ENCODE measurements around the gene COL27A1.

DNA sequence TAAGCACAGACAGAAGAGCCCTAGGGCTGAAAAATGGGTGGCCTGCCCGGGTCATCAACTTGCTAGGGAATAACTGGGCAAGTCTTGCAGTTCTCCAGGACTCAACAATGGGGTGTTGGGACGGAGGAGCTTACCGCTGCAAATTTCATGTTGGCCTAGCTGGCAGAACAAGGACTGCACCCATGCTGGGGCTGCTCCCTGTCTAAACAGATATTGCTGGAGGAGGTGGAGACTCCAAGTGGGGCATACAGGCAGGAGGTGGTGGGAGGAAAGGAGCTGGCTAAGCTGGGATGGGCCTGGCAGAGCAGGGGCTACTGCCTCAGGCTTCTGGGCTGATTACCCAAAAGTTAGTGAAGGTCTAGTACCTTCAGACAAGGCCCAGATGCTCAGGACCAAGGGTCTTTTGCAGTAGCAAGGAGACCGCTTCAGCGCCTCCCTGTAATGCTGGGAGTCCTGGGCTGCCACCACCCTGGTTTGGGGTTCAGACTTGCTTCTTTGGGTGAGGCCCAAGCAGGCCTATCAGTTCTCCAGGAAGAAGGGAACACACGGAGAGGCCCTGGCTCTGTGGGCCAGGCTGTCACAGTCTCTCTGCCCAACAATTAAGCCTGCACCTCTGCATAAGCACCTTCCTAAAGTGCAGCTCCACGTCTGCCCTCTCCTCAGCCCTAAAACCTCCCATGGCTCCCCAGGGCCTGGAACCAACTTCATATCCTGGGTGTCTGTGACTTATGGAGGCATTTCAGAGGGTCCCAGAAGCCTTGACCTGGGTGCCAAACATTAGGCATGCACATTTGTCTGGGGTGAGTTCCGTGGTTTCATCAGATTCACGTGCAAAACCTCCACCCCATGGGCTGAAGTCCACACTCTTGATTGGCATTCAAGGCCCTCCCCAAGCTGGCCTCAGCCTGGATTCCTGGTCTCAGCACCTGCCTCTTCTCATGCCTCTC is 32.0 kb upstream of the COL27A1 start:
- TF ChIP-seq EZH2phosphoT487 (IDR thresholded peaks at IDR 0.05; ENCODE audit: borderline replicate concordance, low read depth, low read length), result no peak
- TF ChIP-seq, protein P1, sequence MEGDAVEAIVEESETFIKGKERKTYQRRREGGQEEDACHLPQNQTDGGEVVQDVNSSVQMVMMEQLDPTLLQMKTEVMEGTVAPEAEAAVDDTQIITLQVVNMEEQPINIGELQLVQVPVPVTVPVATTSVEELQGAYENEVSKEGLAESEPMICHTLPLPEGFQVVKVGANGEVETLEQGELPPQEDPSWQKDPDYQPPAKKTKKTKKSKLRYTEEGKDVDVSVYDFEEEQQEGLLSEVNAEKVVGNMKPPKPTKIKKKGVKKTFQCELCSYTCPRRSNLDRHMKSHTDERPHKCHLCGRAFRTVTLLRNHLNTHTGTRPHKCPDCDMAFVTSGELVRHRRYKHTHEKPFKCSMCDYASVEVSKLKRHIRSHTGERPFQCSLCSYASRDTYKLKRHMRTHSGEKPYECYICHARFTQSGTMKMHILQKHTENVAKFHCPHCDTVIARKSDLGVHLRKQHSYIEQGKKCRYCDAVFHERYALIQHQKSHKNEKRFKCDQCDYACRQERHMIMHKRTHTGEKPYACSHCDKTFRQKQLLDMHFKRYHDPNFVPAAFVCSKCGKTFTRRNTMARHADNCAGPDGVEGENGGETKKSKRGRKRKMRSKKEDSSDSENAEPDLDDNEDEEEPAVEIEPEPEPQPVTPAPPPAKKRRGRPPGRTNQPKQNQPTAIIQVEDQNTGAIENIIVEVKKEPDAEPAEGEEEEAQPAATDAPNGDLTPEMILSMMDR (conservative IDR thresholded peaks at IDR 0.05; ENCODE audit: low read length), result no peak
